Astrocyte (in vitro differentiated cells and primary cell): Measurements from ENCODE around the gene KIF14. TPM values are rescaled to one million over a fixed set of nuclear protein-coding genes. Genes with fewer than 3 reads are reported as not detected.
A peak's percentile ranks its signal among the peaks of the same experiment; 100 is the strongest.

Experiments used
- DNase-seq: peaks from one replicate; pipeline ENCODE4 v3.0.0-alpha.2; 2010; ENCODE audit warnings: low read depth
- FAIRE-seq: peaks from 2 replicates; lab custom pipeline; 2011; peaks lifted over from hg19 to GRCh38; lab: Jason Lieb, UNC
- H2AFZ ChIP-seq: 2 replicates; pipeline ENCODE4 v1.6.0; 2012; ENCODE audit warnings: low read depth, low read length, inconsistent platforms
- H3K27ac ChIP-seq: 2 replicates; pipeline ENCODE4 v1.5.1; 2011; ENCODE audit warnings: low read depth, low read length, inconsistent platforms
- H3K27me3 ChIP-seq: 2 replicates; pipeline ENCODE4 v1.6.0; 2011; ENCODE audit warnings: low read length, inconsistent platforms; ENCODE audit not compliant: insufficient read depth
- H3K36me3 ChIP-seq: 2 replicates; pipeline ENCODE4 v1.5.1; 2011; ENCODE audit warnings: low read length, inconsistent platforms; ENCODE audit not compliant: insufficient read depth
- H3K4me1 ChIP-seq: 2 replicates; pipeline ENCODE4 v1.5.1; 2011; ENCODE audit warnings: low read length, inconsistent platforms; ENCODE audit not compliant: insufficient read depth
- H3K4me2 ChIP-seq: 2 replicates; pipeline ENCODE4 v1.6.0; 2012; ENCODE audit warnings: low read length, inconsistent platforms
- H3K4me3 ChIP-seq: 2 replicates; pipeline ENCODE4 v1.5.1; 2011; ENCODE audit warnings: low read depth, mild to moderate bottlenecking, low read length, inconsistent platforms; ENCODE audit not compliant: insufficient read depth
- H3K79me2 ChIP-seq: 2 replicates; pipeline ENCODE4 v1.6.0; 2012; ENCODE audit warnings: mild to moderate bottlenecking, low read length, inconsistent platforms; ENCODE audit not compliant: insufficient read depth
- H3K9ac ChIP-seq: 2 replicates; pipeline ENCODE4 v1.6.0; 2012; ENCODE audit warnings: mild to moderate bottlenecking, low read length, inconsistent platforms
- H3K9me3 ChIP-seq: 2 replicates; pipeline ENCODE4 v1.5.1; 2012; ENCODE audit warnings: low read depth, mild to moderate bottlenecking, low read length, inconsistent platforms; ENCODE audit not compliant: insufficient read depth
- H4K20me1 ChIP-seq: 2 replicates; pipeline ENCODE4 v1.6.0; 2012; ENCODE audit warnings: low read length, inconsistent platforms; ENCODE audit not compliant: insufficient read depth
- H3K27ac Mint-ChIP-seq: one replicate; pipeline ENCODE4 v1.8.0; 2021; ENCODE audit warnings: mild to moderate bottlenecking, mixed read lengths; ENCODE audit not compliant: unreplicated experiment
- H3K27me3 Mint-ChIP-seq: one replicate; pipeline ENCODE4 v1.8.0; 2021; ENCODE audit warnings: low read depth, mixed read lengths; ENCODE audit not compliant: unreplicated experiment
- H3K36me3 Mint-ChIP-seq: one replicate; pipeline ENCODE4 v1.8.0; 2021; ENCODE audit warnings: low read depth, mixed read lengths; ENCODE audit not compliant: unreplicated experiment
- H3K4me1 Mint-ChIP-seq: one replicate; pipeline ENCODE4 v1.8.0; 2021; ENCODE audit warnings: low read depth, mixed read lengths; ENCODE audit not compliant: unreplicated experiment
- H3K4me3 Mint-ChIP-seq: one replicate; pipeline ENCODE4 v1.8.0; 2021; ENCODE audit warnings: mild to moderate bottlenecking, moderate library complexity, mixed read lengths; ENCODE audit not compliant: unreplicated experiment
- H3K9me3 Mint-ChIP-seq: one replicate; pipeline ENCODE4 v1.8.0; 2021; ENCODE audit warnings: mild to moderate bottlenecking, mixed read lengths; ENCODE audit not compliant: unreplicated experiment
- EZH2 ChIP-seq: IDR thresholded peaks from 2 replicates; pipeline ENCODE4 v1.6.1; 2012; ENCODE audit warnings: mild to moderate bottlenecking, low read length, inconsistent platforms; ENCODE audit not compliant: insufficient read depth
- total RNA-seq: library from RNA; stranded (reverse); gene quantifications from 2 replicates; pipeline ENCODE4 v1.2.1, GENCODE V29; 2021
- TF ChIP-seq, protein P1 (sequence below): IDR thresholded peaks from 2 replicates; pipeline ENCODE4 v1.5.1; 2011; ENCODE audit warnings: low read depth, mild to moderate bottlenecking, inconsistent platforms, low read length, moderate library complexity; ENCODE audit not compliant: insufficient read depth

KIF14 gene
- total RNA-seq, 1 donor from 2014 or later, result 2.1 TPM

DNA sequence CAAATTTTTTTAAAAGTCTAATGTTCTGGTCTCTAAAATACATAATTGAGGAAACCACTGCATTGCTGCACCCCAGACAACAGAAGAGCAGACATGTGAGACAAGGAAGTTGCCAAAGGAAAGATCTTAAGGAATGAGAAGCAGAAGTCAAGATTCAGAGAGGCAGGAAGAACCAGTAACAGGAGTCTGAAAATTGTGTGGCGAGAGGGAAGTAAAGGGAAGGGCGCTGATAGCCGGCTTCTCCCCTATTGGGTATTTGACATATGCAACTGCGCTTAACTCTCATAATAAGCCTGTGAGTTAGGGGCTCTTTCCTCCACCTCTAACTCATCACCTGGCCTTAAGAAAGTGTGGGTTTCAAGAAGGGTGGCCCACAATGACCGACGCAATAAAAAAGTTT is 21.9 kb upstream of the KIF14 start:
- Histone ChIP-seq H3K27me3 (no peaks in the 10 kb centered on the region), H3K79me2 (no peaks in the 10 kb centered on the region), H3K9me3 (no peaks in the 10 kb centered on the region), H3K4me1 (peaks cover 13% of the 10 kb centered on the region), H3K9ac (no peak overlapping the region), H3K36me3 (no peaks in the 10 kb centered on the region), H2AFZ (no peak overlapping the region), H3K27ac (no peak overlapping the region), H4K20me1 (no peaks in the 10 kb centered on the region), H3K4me2 (no peak overlapping the region), H3K4me3 (no peak overlapping the region)
- H3K4me3 Mint-ChIP-seq, result no peak overlapping the region
- H3K27ac Mint-ChIP-seq, result no peak overlapping the region
- FAIRE-seq (no peak), DNase-seq (no peak)
- TF ChIP-seq EZH2, result no peak
- TF ChIP-seq, protein P1, sequence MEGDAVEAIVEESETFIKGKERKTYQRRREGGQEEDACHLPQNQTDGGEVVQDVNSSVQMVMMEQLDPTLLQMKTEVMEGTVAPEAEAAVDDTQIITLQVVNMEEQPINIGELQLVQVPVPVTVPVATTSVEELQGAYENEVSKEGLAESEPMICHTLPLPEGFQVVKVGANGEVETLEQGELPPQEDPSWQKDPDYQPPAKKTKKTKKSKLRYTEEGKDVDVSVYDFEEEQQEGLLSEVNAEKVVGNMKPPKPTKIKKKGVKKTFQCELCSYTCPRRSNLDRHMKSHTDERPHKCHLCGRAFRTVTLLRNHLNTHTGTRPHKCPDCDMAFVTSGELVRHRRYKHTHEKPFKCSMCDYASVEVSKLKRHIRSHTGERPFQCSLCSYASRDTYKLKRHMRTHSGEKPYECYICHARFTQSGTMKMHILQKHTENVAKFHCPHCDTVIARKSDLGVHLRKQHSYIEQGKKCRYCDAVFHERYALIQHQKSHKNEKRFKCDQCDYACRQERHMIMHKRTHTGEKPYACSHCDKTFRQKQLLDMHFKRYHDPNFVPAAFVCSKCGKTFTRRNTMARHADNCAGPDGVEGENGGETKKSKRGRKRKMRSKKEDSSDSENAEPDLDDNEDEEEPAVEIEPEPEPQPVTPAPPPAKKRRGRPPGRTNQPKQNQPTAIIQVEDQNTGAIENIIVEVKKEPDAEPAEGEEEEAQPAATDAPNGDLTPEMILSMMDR, result no peak
- H3K36me3 Mint-ChIP-seq, result peaks cover 2% of the 10 kb centered on the region
- peaks cover 7% of the 10 kb centered on the region for H3K4me1 Mint-ChIP-seq
- H3K27me3 Mint-ChIP-seq, result no peaks in the 10 kb centered on the region
- H3K9me3 Mint-ChIP-seq, result no peaks in the 10 kb centered on the region

DNA sequence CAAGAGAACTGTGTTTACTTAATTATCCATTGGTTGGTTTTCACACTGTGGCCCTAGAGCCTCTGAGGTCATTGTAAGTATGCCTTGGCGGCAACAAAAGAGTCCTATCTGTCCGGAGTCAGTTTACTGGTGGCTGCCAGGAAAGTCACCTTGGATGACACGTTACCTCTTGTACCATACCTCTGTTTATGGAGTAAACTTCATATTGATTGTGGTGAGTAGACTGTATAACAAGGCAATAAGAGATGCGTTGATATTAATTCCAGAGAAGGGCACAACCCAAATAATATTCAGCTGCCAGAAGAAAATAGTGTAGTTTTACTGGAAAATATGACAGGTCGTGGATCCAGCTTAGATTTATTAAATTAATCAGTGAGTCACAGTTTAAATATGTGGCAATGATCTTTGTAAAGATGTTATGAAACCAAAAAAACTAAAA is 20.4 kb upstream of the KIF14 start:
- H3K27ac ChIP-seq, result peak overlapping the region; percentile 86
- H3K36me3 ChIP-seq, result no peaks in the 10 kb centered on the region
- no peaks in the 10 kb centered on the region for H3K27me3 ChIP-seq
- no peaks in the 10 kb centered on the region for H3K79me2 ChIP-seq
- Mint-ChIP-seq H3K27ac (peak overlapping the region; percentile 47), H3K4me3 (no peak overlapping the region), H3K36me3 (peaks cover 2% of the 10 kb centered on the region), H3K9me3 (no peaks in the 10 kb centered on the region), H3K27me3 (no peaks in the 10 kb centered on the region), H3K4me1 (peaks cover 7% of the 10 kb centered on the region)
- H4K20me1 ChIP-seq, result no peaks in the 10 kb centered on the region
- FAIRE-seq (no peak), DNase-seq (peak; percentile 28)
- H3K4me2 ChIP-seq, result no peak overlapping the region
- no peaks in the 10 kb centered on the region for H3K9me3 ChIP-seq
- no peak overlapping the region for H3K9ac ChIP-seq
- H2AFZ ChIP-seq, result no peak overlapping the region
- peaks cover 13% of the 10 kb centered on the region for H3K4me1 ChIP-seq
- H3K4me3 ChIP-seq, result no peak overlapping the region
- TF ChIP-seq, protein P1, result no peak
- no peak for TF ChIP-seq EZH2

DNA sequence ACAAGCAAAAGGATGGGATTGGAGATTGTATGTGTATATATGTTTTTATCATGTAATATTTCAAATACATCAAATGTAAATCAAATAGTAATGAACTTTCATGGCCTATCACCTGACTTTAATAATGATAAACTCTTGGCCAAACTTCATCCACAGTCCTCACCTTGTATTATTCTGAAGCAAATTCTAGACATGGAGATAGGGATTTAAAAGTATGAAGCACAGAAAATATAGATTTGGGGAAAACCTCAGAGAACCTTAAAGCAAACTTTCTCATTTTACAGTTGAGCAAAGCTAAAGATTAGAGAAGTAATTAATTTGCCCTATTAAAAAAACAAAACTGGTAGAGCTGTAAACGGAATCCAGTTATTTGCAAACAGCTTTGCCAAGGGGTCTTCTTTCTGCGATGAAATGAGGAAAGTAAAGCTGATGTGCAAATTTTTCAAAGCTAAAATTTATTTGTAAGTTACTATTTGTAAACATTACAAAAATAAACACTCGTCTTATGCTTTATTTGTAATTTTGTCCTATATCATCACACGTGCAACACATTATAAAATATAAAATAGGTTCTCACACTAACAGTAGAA is 19.9 kb upstream of the KIF14 start:
- FAIRE-seq (no peak), DNase-seq (no peak)
- Histone ChIP-seq H3K4me3 (no peak overlapping the region), H3K27ac (peak overlapping the region; percentile 86), H2AFZ (peak overlapping the region; percentile 12), H3K4me1 (peaks cover 13% of the 10 kb centered on the region), H3K4me2 (peak overlapping the region; percentile 58), H3K27me3 (no peaks in the 10 kb centered on the region), H3K9ac (peak overlapping the region; percentile 60), H3K79me2 (no peaks in the 10 kb centered on the region), H3K9me3 (no peaks in the 10 kb centered on the region), H4K20me1 (no peaks in the 10 kb centered on the region), H3K36me3 (no peaks in the 10 kb centered on the region)
- peaks cover 7% of the 10 kb centered on the region for H3K4me1 Mint-ChIP-seq
- no peaks in the 10 kb centered on the region for H3K9me3 Mint-ChIP-seq
- H3K27me3 Mint-ChIP-seq, result no peaks in the 10 kb centered on the region
- no peak overlapping the region for H3K4me3 Mint-ChIP-seq
- H3K36me3 Mint-ChIP-seq, result peaks cover 2% of the 10 kb centered on the region
- TF ChIP-seq, protein P1, result no peak
- no peak for TF ChIP-seq EZH2
- H3K27ac Mint-ChIP-seq, result peak overlapping the region; percentile 47
